Measurements from ENCODE around the gene SLC27A1.

SLC27A1 gene

DNA sequence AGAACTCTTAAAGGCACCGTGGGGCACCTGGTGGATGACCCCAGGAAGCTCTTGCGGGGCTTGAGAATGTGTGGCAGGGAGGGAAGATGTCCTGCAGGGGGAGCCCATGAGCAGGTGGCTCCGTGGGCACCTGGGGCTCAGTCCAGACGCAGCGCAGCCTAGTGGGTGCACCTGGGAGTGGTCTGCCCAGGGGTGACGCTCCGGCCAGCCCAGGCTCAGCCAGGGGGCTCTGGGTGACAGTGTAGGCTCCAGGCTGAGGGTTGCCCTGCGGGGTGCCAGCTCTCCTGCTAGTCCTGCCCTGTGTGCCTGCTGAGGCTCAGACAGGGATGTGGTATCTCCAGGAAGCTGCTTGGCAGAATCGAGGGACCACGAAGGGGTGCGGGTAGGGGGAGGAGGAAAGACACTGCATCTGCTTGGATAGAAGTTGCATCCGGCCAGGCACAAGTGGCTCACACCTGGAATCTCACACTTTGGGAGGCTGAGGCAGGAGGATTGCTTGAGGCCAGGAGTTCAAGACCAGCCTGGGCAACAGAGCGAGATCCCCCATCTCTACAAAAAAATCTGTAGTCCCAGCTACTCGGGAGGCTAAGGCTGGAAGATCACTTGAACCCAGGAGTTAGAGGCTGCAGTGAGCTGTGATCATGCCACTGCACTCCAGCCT is 26.1 kb downstream of the SLC27A1 start (continued):
- TF ChIP-seq, protein P1, sequence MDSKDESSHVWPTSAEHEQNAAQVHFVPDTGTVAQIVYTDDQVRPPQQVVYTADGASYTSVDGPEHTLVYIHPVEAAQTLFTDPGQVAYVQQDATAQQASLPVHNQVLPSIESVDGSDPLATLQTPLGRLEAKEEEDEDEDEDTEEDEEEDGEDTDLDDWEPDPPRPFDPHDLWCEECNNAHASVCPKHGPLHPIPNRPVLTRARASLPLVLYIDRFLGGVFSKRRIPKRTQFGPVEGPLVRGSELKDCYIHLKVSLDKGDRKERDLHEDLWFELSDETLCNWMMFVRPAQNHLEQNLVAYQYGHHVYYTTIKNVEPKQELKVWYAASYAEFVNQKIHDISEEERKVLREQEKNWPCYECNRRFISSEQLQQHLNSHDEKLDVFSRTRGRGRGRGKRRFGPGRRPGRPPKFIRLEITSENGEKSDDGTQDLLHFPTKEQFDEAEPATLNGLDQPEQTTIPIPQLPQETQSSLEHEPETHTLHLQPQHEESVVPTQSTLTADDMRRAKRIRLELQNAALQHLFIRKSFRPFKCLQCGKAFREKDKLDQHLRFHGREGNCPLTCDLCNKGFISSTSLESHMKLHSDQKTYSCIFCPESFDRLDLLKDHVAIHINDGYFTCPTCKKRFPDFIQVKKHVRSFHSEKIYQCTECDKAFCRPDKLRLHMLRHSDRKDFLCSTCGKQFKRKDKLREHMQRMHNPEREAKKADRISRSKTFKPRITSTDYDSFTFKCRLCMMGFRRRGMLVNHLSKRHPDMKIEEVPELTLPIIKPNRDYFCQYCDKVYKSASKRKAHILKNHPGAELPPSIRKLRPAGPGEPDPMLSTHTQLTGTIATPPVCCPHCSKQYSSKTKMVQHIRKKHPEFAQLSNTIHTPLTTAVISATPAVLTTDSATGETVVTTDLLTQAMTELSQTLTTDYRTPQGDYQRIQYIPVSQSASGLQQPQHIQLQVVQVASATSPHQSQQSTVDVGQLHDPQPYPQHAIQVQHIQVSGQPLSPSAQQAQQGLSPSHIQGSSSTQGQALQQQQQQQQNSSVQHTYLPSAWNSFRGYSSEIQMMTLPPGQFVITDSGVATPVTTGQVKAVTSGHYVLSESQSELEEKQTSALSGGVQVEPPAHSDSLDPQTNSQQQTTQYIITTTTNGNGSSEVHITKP (tag by site-specific recombination; IDR thresholded peaks at IDR 0.05): peak; percentile 46; the same call in 1 of the 2 replicates
- TF ChIP-seq KLF1 (tag by site-specific recombination; IDR thresholded peaks at IDR 0.05) (no peak), ZNF830 (tag by site-specific recombination; IDR thresholded peaks at IDR 0.05; ENCODE audit: low read depth) (no peak), ZNF112 (tag by site-specific recombination; IDR thresholded peaks at IDR 0.05) (no peak), ZNF664 (tag by site-specific recombination; IDR thresholded peaks at IDR 0.05) (no peak), GLIS1 (tag by site-specific recombination; IDR thresholded peaks at IDR 0.05) (peak; percentile 66), ZNF791 (tag by site-specific recombination; IDR thresholded peaks at IDR 0.05) (no peak), HOXA7 (CRISPR knock-in tag; IDR thresholded peaks at IDR 0.05; ENCODE audit: borderline replicate concordance) (no peak), YY2 (tag by site-specific recombination; IDR thresholded peaks at IDR 0.05) (no peak), ZNF600 (tag by site-specific recombination; IDR thresholded peaks at IDR 0.05) (no peak), ZNF423 (tag by site-specific recombination; IDR thresholded peaks at IDR 0.05) (peak; percentile 90), GFI1B (tag by site-specific recombination; IDR thresholded peaks at IDR 0.05) (no peak), ZSCAN16 (tag by site-specific recombination; IDR thresholded peaks at IDR 0.05) (no peak), ZNF248 (tag by site-specific recombination; IDR thresholded peaks at IDR 0.05) (no peak), SP7 (tag by site-specific recombination; IDR thresholded peaks at IDR 0.05) (no peak), GLIS2 (tag by site-specific recombination; IDR thresholded peaks at IDR 0.05) (0 out of 2 replicates have a peak, but pooled peaks have one; percentile 15), ZSCAN30 (tag by site-specific recombination; IDR thresholded peaks at IDR 0.05) (peak; percentile 58; the same call in 1 of the 2 replicates), REPIN1 (tag by site-specific recombination; IDR thresholded peaks at IDR 0.05; ENCODE audit: low read depth) (no peak), PRDM1 (tag by site-specific recombination; IDR thresholded peaks at IDR 0.05) (no peak), ZNF274 (IDR thresholded peaks at IDR 0.05; ENCODE audit: low read length) (no peak), ZNF274 (tag by site-specific recombination; IDR thresholded peaks at IDR 0.05; ENCODE audit: borderline replicate concordance) (no peak), ZNF311 (tag by site-specific recombination; IDR thresholded peaks at IDR 0.05; ENCODE audit: borderline replicate concordance) (no peak)
- TF ChIP-seq, protein P2, sequence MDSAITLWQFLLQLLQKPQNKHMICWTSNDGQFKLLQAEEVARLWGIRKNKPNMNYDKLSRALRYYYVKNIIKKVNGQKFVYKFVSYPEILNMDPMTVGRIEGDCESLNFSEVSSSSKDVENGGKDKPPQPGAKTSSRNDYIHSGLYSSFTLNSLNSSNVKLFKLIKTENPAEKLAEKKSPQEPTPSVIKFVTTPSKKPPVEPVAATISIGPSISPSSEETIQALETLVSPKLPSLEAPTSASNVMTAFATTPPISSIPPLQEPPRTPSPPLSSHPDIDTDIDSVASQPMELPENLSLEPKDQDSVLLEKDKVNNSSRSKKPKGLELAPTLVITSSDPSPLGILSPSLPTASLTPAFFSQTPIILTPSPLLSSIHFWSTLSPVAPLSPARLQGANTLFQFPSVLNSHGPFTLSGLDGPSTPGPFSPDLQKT (IDR thresholded peaks at IDR 0.05; ENCODE audit: borderline replicate concordance, low read depth, low read length): no peak
- TF ChIP-seq, protein P3, sequence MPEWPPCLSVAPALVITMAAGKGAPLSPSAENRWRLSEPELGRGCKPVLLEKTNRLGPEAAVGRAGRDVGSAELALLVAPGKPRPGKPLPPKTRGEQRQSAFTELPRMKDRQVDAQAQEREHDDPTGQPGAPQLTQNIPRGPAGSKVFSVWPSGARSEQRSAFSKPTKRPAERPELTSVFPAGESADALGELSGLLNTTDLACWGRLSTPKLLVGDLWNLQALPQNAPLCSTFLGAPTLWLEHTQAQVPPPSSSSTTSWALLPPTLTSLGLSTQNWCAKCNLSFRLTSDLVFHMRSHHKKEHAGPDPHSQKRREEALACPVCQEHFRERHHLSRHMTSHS (tag by site-specific recombination; IDR thresholded peaks at IDR 0.05): no peak
- TF ChIP-seq, protein P4, sequence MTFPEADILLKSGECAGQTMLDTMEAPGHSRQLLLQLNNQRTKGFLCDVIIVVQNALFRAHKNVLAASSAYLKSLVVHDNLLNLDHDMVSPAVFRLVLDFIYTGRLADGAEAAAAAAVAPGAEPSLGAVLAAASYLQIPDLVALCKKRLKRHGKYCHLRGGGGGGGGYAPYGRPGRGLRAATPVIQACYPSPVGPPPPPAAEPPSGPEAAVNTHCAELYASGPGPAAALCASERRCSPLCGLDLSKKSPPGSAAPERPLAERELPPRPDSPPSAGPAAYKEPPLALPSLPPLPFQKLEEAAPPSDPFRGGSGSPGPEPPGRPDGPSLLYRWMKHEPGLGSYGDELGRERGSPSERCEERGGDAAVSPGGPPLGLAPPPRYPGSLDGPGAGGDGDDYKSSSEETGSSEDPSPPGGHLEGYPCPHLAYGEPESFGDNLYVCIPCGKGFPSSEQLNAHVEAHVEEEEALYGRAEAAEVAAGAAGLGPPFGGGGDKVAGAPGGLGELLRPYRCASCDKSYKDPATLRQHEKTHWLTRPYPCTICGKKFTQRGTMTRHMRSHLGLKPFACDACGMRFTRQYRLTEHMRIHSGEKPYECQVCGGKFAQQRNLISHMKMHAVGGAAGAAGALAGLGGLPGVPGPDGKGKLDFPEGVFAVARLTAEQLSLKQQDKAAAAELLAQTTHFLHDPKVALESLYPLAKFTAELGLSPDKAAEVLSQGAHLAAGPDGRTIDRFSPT (tag by site-specific recombination; IDR thresholded peaks at IDR 0.05): peak; percentile 80
- TF ChIP-seq, protein P5, sequence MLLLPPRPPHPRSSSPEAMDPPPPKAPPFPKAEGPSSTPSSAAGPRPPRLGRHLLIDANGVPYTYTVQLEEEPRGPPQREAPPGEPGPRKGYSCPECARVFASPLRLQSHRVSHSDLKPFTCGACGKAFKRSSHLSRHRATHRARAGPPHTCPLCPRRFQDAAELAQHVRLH (tag by site-specific recombination; IDR thresholded peaks at IDR 0.05): no peak
- TF ChIP-seq, protein P6, sequence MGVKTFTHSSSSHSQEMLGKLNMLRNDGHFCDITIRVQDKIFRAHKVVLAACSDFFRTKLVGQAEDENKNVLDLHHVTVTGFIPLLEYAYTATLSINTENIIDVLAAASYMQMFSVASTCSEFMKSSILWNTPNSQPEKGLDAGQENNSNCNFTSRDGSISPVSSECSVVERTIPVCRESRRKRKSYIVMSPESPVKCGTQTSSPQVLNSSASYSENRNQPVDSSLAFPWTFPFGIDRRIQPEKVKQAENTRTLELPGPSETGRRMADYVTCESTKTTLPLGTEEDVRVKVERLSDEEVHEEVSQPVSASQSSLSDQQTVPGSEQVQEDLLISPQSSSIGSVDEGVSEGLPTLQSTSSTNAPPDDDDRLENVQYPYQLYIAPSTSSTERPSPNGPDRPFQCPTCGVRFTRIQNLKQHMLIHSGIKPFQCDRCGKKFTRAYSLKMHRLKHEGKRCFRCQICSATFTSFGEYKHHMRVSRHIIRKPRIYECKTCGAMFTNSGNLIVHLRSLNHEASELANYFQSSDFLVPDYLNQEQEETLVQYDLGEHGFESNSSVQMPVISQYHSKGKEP (tag by site-specific recombination; IDR thresholded peaks at IDR 0.05): no peak
- TF ChIP-seq, protein P7, sequence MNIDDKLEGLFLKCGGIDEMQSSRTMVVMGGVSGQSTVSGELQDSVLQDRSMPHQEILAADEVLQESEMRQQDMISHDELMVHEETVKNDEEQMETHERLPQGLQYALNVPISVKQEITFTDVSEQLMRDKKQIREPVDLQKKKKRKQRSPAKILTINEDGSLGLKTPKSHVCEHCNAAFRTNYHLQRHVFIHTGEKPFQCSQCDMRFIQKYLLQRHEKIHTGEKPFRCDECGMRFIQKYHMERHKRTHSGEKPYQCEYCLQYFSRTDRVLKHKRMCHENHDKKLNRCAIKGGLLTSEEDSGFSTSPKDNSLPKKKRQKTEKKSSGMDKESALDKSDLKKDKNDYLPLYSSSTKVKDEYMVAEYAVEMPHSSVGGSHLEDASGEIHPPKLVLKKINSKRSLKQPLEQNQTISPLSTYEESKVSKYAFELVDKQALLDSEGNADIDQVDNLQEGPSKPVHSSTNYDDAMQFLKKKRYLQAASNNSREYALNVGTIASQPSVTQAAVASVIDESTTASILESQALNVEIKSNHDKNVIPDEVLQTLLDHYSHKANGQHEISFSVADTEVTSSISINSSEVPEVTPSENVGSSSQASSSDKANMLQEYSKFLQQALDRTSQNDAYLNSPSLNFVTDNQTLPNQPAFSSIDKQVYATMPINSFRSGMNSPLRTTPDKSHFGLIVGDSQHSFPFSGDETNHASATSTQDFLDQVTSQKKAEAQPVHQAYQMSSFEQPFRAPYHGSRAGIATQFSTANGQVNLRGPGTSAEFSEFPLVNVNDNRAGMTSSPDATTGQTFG (tag by site-specific recombination; IDR thresholded peaks at IDR 0.05; ENCODE audit: borderline replicate concordance): no peak
